HepG2 (cell line): ENCODE measurements around the gene CYP2A6. TPM values are rescaled to one million over a fixed set of nuclear protein-coding genes. Genes with fewer than 3 reads are reported as not detected.

ENCODE experiments used
- ARID3A ChIP-seq: IDR thresholded peaks from 2 replicates; pipeline ENCODE4 v1.6.1; 2012; ENCODE audit warnings: low read depth, low read length, improper control_type of control experiment
- ATF2 ChIP-seq: sonication (generic); formaldehyde crosslinking; IDR thresholded peaks from 2 replicates; pipeline ENCODE4 v1.4.0; 2020; ENCODE audit warnings: missing genetic modification reagents
- ATF3 ChIP-seq: sonication (generic); formaldehyde crosslinking; IDR thresholded peaks from 2 replicates; pipeline ENCODE4 v1.4.0; 2020; ENCODE audit warnings: missing genetic modification reagents
- BCL3 ChIP-seq: sonication (generic); formaldehyde crosslinking; IDR thresholded peaks from 2 replicates; pipeline ENCODE4 v1.5.1; 2020; ENCODE audit warnings: mild to moderate bottlenecking, missing genetic modification reagents, moderate library complexity
- DBP ChIP-seq: sonication (generic); formaldehyde crosslinking; IDR thresholded peaks from 2 replicates; pipeline ENCODE4 v1.4.0; 2020; ENCODE audit warnings: missing genetic modification reagents; ENCODE audit errors: not compliant biosample characterization
- DR1 ChIP-seq: sonication (generic); formaldehyde crosslinking; IDR thresholded peaks from 2 replicates; pipeline ENCODE4 v1.8.0; 2021; ENCODE audit warnings: mild to moderate bottlenecking, missing genetic modification reagents, inconsistent platforms
- EP300 ChIP-seq, 3 experiments: sonication (generic) in 1 of 3; formaldehyde crosslinking in 1 of 3; IDR thresholded peaks; 2 replicates each; pipeline versions ENCODE4 v1.5.1 to v1.6.1; 2011 to 2020; ENCODE audit warnings: low read depth in 2 of 3, low read length in 2 of 3, borderline replicate concordance in 1 of 3, improper control_type of control experiment in 1 of 3, mild to moderate bottlenecking in 1 of 3, missing genetic modification reagents in 1 of 3, moderate library complexity in 1 of 3
- GTF2F1 ChIP-seq: fragments of 150-350 bp; IDR thresholded peaks from 2 replicates; pipeline ENCODE4 v1.6.1; 2014; ENCODE audit warnings: low read length
- KDM1A ChIP-seq: IDR thresholded peaks from 2 replicates; pipeline ENCODE4 v1.6.1; 2016; ENCODE audit warnings: missing compliant biosample characterization
- MYC ChIP-seq: sonication (generic); formaldehyde crosslinking; IDR thresholded peaks from 2 replicates; pipeline ENCODE4 v1.9.0; 2021; ENCODE audit warnings: missing genetic modification reagents, borderline replicate concordance
- ONECUT2 ChIP-seq: sonication (generic); formaldehyde crosslinking; IDR thresholded peaks from 2 replicates; pipeline ENCODE4 v1.4.0; 2020; ENCODE audit warnings: missing genetic modification reagents
- REPIN1 ChIP-seq: sonication (generic); formaldehyde crosslinking; IDR thresholded peaks from 2 replicates; pipeline ENCODE4 v1.8.0; 2022; ENCODE audit warnings: missing genetic modification reagents, low read depth, mild to moderate bottlenecking, borderline replicate concordance
- RFX3 ChIP-seq: IDR thresholded peaks from 2 replicates; pipeline ENCODE4 v1.6.1; 2016; ENCODE audit warnings: missing biosample characterization, missing genetic modification reagents
- SIX1 ChIP-seq: sonication (generic); formaldehyde crosslinking; IDR thresholded peaks from 2 replicates; pipeline ENCODE4 v1.4.0; 2020; ENCODE audit warnings: missing genetic modification reagents, borderline replicate concordance
- TCF7L2 ChIP-seq: IDR thresholded peaks from 2 replicates; pipeline ENCODE4 v1.6.1; 2011; ENCODE audit warnings: mild to moderate bottlenecking, low read depth, low read length, moderate library complexity
- TRAFD1 ChIP-seq: sonication (generic); formaldehyde crosslinking; IDR thresholded peaks from 2 replicates; pipeline ENCODE4 v1.5.1; 2020; ENCODE audit warnings: missing genetic modification reagents, mild to moderate bottlenecking, borderline replicate concordance
- ZNF24 ChIP-seq: fragments of 450-650 bp; IDR thresholded peaks from 2 replicates; pipeline ENCODE4 v1.6.1; 2017; ENCODE audit warnings: antibody characterized with exemption, mild to moderate bottlenecking
- ZNF431 ChIP-seq: sonication (generic); formaldehyde crosslinking; IDR thresholded peaks from 2 replicates; pipeline ENCODE4 v1.9.0; 2022; ENCODE audit warnings: missing genetic modification reagents, low read depth, mild to moderate bottlenecking, borderline replicate concordance
- ZNF614 ChIP-seq: IDR thresholded peaks from 2 replicates; pipeline ENCODE4 v1.6.1; 2018; ENCODE audit warnings: missing biosample characterization, missing genetic modification reagents, inconsistent platforms, borderline replicate concordance
- polyA plus RNA-seq, 8 experiments: library from polyadenylated mRNA; depleted of rRNA in 3 of 8; stranded (reverse) in 7 of 8; unstranded in 1 of 8; fragments of >200 nt; fragmentation: Illumina TruSeq in 4 of 8; extraction: Trizol in 4 of 8; gene quantifications; 2 replicates each; pipeline versions ENCODE4 v1.2.1 to v1.2.3, GENCODE V29; 2011 to 2016; ENCODE audit warnings: low read depth in 4 of 8, missing spikeins in 1 of 8, mixed read lengths in 1 of 8; ENCODE audit not compliant: insufficient read depth in 1 of 8
- total RNA-seq, 5 experiments: library from RNA; depleted of rRNA; stranded (reverse); fragments of >200 nt; fragmentation: Illumina TruSeq; extraction: Trizol; gene quantifications; 2 replicates each; pipeline ENCODE4 v1.2.3, GENCODE V29; 2016; ENCODE audit warnings: low read depth in 1 of 5

CYP2A6 gene
- total and polyA plus RNA-seq, 2 of the 13 experiments (the other 11 are each of a cell fraction or from before 2014, with no cell fraction given): not detected

- TF ChIP-seq ZNF614 (CRISPR knock-in tag): peak; percentile 52
- peak; percentile 74; the same call in 1 of the 2 replicates for TF ChIP-seq REPIN1
- TF ChIP-seq ATF3 (CRISPR knock-in tag): no peak
- peak; percentile 54 for TF ChIP-seq MYC (CRISPR knock-in tag)
- TF ChIP-seq EP300 (IDR thresholded peaks at IDR 0.05; ENCODE audit: low read depth in 2 of 2, low read length in 2 of 2): peak; percentile 78 to 86; a peak in 3 of 4 replicates
- peak; percentile 81 for TF ChIP-seq EP300 (CRISPR knock-in tag; IDR thresholded peaks at IDR 0.05; ENCODE audit: borderline replicate concordance)
- TF ChIP-seq ATF2 (CRISPR knock-in tag): peak; percentile 91
- TF ChIP-seq BCL3 (CRISPR knock-in tag): no peak
- no peak for TF ChIP-seq ZNF431 (CRISPR knock-in tag)
- TF ChIP-seq ZNF24: no peak
- no peak for TF ChIP-seq TCF7L2
- TF ChIP-seq RFX3 (CRISPR knock-in tag): no peak
- TF ChIP-seq KDM1A (CRISPR knock-in tag): no peak; the same call in 1 of the 2 replicates
- no peak for TF ChIP-seq DR1
- no peak for TF ChIP-seq TRAFD1 (CRISPR knock-in tag)
- peak; percentile 96 for TF ChIP-seq SIX1 (CRISPR knock-in tag)
- peak; percentile 84 for TF ChIP-seq ONECUT2 (CRISPR knock-in tag)
- TF ChIP-seq ARID3A: peak; percentile 80
- TF ChIP-seq DBP: peak; percentile 38
- no peak for TF ChIP-seq GTF2F1
These were observed 18.5 kb downstream of the CYP2A6 start (continued) for GRCh38 chr19:40831502-40832430.
